Smooth muscle cell (in vitro differentiated cells): ENCODE data around the gene ENOX1. TPM values are rescaled to one million over a fixed set of nuclear protein-coding genes. Genes with fewer than 3 reads are reported as not detected.

Experiments
- DNase-seq: peaks from one replicate; lab custom pipeline; 2025; ENCODE audit not compliant: unreplicated experiment; lab: John Stamatoyannopoulos, UW
- H2AFZ ChIP-seq: fragments of 200-600 bp; sonication (generic); 2 replicates; pipeline ENCODE4 v1.6.0; 2016; ENCODE audit warnings: antibody characterized with exemption, low read depth, mild to moderate bottlenecking
- H3F3A ChIP-seq: fragments of 200-600 bp; sonication (generic); 2 replicates; pipeline ENCODE4 v1.6.0; 2017; ENCODE audit warnings: antibody characterized with exemption, low read depth
- H3K27ac ChIP-seq: fragments of 200-600 bp; sonication (generic); 2 replicates; pipeline ENCODE4 v1.5.1; 2016; ENCODE audit warnings: low read depth, mild to moderate bottlenecking
- H3K27me3 ChIP-seq: fragments of 200-600 bp; sonication (generic); 2 replicates; pipeline ENCODE4 v1.6.1; 2016; ENCODE audit warnings: low read depth, mild to moderate bottlenecking
- H3K36me3 ChIP-seq: fragments of 200-600 bp; sonication (generic); 2 replicates; pipeline ENCODE4 v1.5.1; 2016; ENCODE audit warnings: low read depth
- H3K4me1 ChIP-seq: fragments of 200-600 bp; sonication (generic); 2 replicates; pipeline ENCODE4 v1.5.1; 2016; ENCODE audit warnings: low read depth
- H3K4me2 ChIP-seq: fragments of 200-600 bp; sonication (generic); 2 replicates; pipeline ENCODE4 v1.6.0; 2016; ENCODE audit warnings: mild to moderate bottlenecking
- H3K4me3 ChIP-seq: fragments of 200-600 bp; sonication (generic); 2 replicates; pipeline ENCODE4 v1.5.1; 2016; ENCODE audit warnings: mild to moderate bottlenecking
- H3K79me2 ChIP-seq: fragments of 200-600 bp; sonication (generic); 2 replicates; pipeline ENCODE4 v1.6.0; 2016; ENCODE audit warnings: low read depth, mild to moderate bottlenecking
- H3K9ac ChIP-seq: fragments of 200-600 bp; sonication (generic); 2 replicates; pipeline ENCODE4 v1.6.0; 2016; ENCODE audit warnings: low read depth
- H3K9me3 ChIP-seq: fragments of 200-600 bp; sonication (generic); replicated peaks from 2 replicates; pipeline ENCODE4 v1.5.1; 2016; ENCODE audit warnings: low read depth
- H4K20me1 ChIP-seq: fragments of 200-600 bp; sonication (generic); 2 replicates; pipeline ENCODE4 v1.6.0; 2016; ENCODE audit warnings: low read depth
- WGBS: methylation state at CpG from one replicate; pipeline ENCODE4 v1.1.7; 2016; ENCODE audit warnings: low lambda C conversion rate; 5-methylcytosine and 5-hydroxymethylcytosine counted together
- polyA plus RNA-seq: library from polyadenylated mRNA; unstranded; fragments of >200 nt; fragmentation: Nextera tagmentation; extraction: Ambion mirVana; gene quantifications from 2 replicates; pipeline ENCODE4 v1.2.1, GENCODE V29; 2016
- total RNA-seq: library from RNA; depleted of rRNA; stranded (reverse); fragments of >200 nt; gene quantifications from 2 replicates; pipeline ENCODE4 v1.2.3, GENCODE V29; 2014
- TF ChIP-seq, protein P1 (sequence below): fragments of 200-600 bp; sonication (generic); IDR thresholded peaks from 2 replicates; pipeline ENCODE4 v1.5.1; 2017; ENCODE audit warnings: borderline replicate concordance, mild to moderate bottlenecking, antibody characterized with exemption; ENCODE audit not compliant: insufficient read depth, poor library complexity, severe bottlenecking

The ENOX1 gene
- total and polyA plus RNA-seq, 2 experiments from 2014 or later, result 1.9 to 2.6 TPM

DNA sequence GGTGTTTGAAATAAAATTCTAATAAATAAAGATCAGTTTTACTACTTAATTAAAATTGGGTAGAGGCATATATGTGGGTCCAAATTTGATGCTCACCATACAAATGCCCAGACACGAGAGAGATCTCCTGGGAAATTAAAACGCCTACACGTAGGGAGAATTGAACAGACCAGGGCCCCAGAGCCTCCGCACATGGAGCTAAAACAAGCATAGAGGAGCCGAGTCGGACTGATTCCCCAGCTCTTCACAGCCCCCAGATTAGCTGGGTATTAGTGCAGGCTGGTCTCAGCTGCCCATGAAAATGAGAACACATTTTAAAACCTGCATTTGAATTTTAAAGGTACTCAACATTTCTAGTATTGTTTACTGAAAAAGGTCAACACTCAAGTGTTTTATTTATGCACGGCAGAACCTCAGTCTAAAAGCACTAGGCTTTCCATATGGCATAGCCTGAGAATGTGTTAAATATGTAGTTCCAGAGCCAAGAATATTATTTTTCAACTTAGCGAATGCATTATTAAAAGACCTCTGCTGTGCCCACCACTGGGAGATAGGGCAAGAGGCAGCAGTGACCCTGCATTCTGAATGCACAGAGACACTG lies 344.8 kb downstream of the ENOX1 start:
- no peaks in the 10 kb centered on the region for H3K79me2 ChIP-seq
- H3K27me3 ChIP-seq, result no peaks in the 10 kb centered on the region
- no peak overlapping the region for H3K9ac ChIP-seq
- H3F3A ChIP-seq, result no peaks in the 10 kb centered on the region
- 57% methylated on average over 8 of the region's 8 CpGs for WGBS
- H3K9me3 ChIP-seq, result no peaks in the 10 kb centered on the region
- H2AFZ ChIP-seq, result no peak overlapping the region
- TF ChIP-seq, protein P1, sequence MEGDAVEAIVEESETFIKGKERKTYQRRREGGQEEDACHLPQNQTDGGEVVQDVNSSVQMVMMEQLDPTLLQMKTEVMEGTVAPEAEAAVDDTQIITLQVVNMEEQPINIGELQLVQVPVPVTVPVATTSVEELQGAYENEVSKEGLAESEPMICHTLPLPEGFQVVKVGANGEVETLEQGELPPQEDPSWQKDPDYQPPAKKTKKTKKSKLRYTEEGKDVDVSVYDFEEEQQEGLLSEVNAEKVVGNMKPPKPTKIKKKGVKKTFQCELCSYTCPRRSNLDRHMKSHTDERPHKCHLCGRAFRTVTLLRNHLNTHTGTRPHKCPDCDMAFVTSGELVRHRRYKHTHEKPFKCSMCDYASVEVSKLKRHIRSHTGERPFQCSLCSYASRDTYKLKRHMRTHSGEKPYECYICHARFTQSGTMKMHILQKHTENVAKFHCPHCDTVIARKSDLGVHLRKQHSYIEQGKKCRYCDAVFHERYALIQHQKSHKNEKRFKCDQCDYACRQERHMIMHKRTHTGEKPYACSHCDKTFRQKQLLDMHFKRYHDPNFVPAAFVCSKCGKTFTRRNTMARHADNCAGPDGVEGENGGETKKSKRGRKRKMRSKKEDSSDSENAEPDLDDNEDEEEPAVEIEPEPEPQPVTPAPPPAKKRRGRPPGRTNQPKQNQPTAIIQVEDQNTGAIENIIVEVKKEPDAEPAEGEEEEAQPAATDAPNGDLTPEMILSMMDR, result no peak
- no peak overlapping the region for H3K4me2 ChIP-seq
- no peak for DNase-seq
- no peaks in the 10 kb centered on the region for H3K4me1 ChIP-seq
- no peak overlapping the region for H3K4me3 ChIP-seq
- H3K27ac ChIP-seq, result no peak overlapping the region
- H3K36me3 ChIP-seq, result no peaks in the 10 kb centered on the region
- H4K20me1 ChIP-seq, result no peaks in the 10 kb centered on the region

DNA sequence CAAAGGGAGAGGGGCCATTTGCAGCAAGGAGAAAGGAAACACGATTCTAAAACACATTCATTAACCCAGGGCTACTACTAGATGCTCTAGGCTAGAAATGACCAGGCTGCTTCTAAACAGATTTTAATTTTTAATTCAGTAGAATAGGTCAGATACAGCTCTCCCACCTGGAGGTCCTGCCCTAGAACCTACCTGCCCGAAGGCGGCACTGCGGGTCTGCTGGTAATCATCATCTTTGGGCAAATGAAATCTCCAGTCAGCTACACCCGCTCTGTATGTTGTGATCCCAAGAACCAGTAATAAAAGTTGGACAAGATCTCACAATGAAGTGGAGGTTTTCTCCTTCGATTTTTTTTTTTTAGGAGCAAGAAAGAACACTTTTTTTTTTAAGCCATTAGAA lies 345.3 kb downstream of the ENOX1 start:
- H3K27me3 ChIP-seq, result no peaks in the 10 kb centered on the region

DNA sequence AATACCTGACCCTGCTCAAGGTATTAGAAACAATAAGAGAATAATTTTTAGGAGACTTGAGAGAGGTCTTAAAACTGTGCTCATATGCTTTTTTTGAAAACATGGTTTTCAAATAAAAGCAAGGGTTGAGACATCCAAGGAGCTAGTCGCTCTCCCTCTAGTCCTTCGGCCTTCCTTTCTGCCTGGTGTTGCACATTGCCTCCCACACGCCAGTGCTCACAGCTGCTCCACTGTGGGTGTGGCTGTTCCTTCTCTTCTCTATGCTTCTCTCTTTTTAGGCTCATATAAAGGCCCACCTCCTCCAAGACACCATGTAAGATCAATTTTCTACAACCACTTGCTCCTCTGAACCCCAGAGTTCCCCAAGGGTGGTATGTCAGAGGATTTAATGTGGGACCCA lies 352.6 kb downstream of the ENOX1 start:
- TF ChIP-seq, protein P1, result no peak
- H3K27me3 ChIP-seq, result no peaks in the 10 kb centered on the region
- H3K4me3 ChIP-seq, result no peak overlapping the region
- H3K36me3 ChIP-seq, result no peaks in the 10 kb centered on the region
- no peaks in the 10 kb centered on the region for H3K9me3 ChIP-seq
- 82% methylated on average over 3 of the region's 3 CpGs for WGBS
- H2AFZ ChIP-seq, result no peak overlapping the region
- H4K20me1 ChIP-seq, result no peaks in the 10 kb centered on the region
- H3K79me2 ChIP-seq, result no peaks in the 10 kb centered on the region
- no peak overlapping the region for H3K27ac ChIP-seq
- no peak overlapping the region for H3K4me2 ChIP-seq
- no peaks in the 10 kb centered on the region for H3K4me1 ChIP-seq
- H3F3A ChIP-seq, result no peaks in the 10 kb centered on the region
- no peak overlapping the region for H3K9ac ChIP-seq
- no peak for DNase-seq

More for the DNA sequence above, 345.3 kb downstream of the ENOX1 start:
- Histone ChIP-seq H3K4me3 (no peak overlapping the region), H4K20me1 (no peaks in the 10 kb centered on the region), H3K36me3 (no peaks in the 10 kb centered on the region), H3K4me2 (no peak overlapping the region), H3F3A (no peaks in the 10 kb centered on the region), H3K9ac (no peak overlapping the region), H2AFZ (no peak overlapping the region), H3K79me2 (no peaks in the 10 kb centered on the region), H3K4me1 (no peaks in the 10 kb centered on the region), H3K27ac (no peak overlapping the region), H3K9me3 (no peaks in the 10 kb centered on the region)
- TF ChIP-seq, protein P1, result no peak
- DNase-seq, result no peak
- 74% methylated on average over 6 of the region's 6 CpGs for WGBS

DNA sequence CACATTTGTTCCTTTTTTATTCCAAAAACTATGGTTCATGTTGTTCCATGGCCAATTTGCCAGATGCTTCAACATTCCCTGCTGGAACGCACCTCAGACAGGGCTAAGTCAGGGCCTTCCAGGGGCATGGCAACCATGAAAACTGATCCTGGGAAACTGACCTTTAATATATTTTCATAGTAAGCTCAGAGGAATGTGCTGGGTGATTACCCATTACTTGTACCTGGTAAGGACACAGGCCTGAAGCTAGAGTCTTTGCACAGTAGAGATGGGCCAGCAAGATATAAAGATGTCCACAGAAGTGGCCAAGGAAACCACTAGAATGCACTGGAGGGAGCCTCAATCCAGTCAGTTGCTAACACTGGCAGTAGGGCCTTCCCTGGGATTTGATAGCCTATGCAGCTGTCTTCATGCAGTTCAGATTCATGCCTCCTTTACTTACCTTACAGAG lies 353.1 kb downstream of the ENOX1 start:
- H3F3A ChIP-seq, result no peaks in the 10 kb centered on the region
- no peaks in the 10 kb centered on the region for H4K20me1 ChIP-seq
- H3K4me2 ChIP-seq, result no peak overlapping the region
- no peaks in the 10 kb centered on the region for H3K36me3 ChIP-seq
- no peak overlapping the region for H3K4me3 ChIP-seq
- 97% methylated on average over 1 of the region's 1 CpG for WGBS
- no peaks in the 10 kb centered on the region for H3K4me1 ChIP-seq
- no peak overlapping the region for H3K27ac ChIP-seq
- no peak for DNase-seq
- H2AFZ ChIP-seq, result no peak overlapping the region
- H3K9me3 ChIP-seq, result no peaks in the 10 kb centered on the region
- H3K79me2 ChIP-seq, result no peaks in the 10 kb centered on the region
- TF ChIP-seq, protein P1, result no peak
- no peak overlapping the region for H3K9ac ChIP-seq
- H3K27me3 ChIP-seq, result no peaks in the 10 kb centered on the region
